GM10266 (cell line): ENCODE results near the gene ZNF383.
"Not testable (repeated sequence)": the region's sequence is repeated elsewhere in the genome, so short reads cannot be mapped to it uniquely, and the experiment has no call there.

ENCODE experiments used
- DNase-seq: peaks from one replicate; pipeline ENCODE4 v3.0.0; 2012; ENCODE audit errors: extremely low spot score
- CTCF ChIP-seq: IDR thresholded peaks from 2 replicates; pipeline ENCODE4 v1.5.1; 2012; ENCODE audit warnings: mild to moderate bottlenecking, low read depth; ENCODE audit not compliant: control insufficient read depth, insufficient read depth; ENCODE audit errors: missing control alignments

ZNF383 gene

GRCh38 chr19:37217775-37218591 lies at the start of gene ZNF383:
Gene ZNF383 (plus strand): TSS chr19:37218214. CDS start chr19:37230454, 12,240 bp downstream.
- DNase-seq = peak; percentile 81
- no peak for TF ChIP-seq CTCF

DNA sequence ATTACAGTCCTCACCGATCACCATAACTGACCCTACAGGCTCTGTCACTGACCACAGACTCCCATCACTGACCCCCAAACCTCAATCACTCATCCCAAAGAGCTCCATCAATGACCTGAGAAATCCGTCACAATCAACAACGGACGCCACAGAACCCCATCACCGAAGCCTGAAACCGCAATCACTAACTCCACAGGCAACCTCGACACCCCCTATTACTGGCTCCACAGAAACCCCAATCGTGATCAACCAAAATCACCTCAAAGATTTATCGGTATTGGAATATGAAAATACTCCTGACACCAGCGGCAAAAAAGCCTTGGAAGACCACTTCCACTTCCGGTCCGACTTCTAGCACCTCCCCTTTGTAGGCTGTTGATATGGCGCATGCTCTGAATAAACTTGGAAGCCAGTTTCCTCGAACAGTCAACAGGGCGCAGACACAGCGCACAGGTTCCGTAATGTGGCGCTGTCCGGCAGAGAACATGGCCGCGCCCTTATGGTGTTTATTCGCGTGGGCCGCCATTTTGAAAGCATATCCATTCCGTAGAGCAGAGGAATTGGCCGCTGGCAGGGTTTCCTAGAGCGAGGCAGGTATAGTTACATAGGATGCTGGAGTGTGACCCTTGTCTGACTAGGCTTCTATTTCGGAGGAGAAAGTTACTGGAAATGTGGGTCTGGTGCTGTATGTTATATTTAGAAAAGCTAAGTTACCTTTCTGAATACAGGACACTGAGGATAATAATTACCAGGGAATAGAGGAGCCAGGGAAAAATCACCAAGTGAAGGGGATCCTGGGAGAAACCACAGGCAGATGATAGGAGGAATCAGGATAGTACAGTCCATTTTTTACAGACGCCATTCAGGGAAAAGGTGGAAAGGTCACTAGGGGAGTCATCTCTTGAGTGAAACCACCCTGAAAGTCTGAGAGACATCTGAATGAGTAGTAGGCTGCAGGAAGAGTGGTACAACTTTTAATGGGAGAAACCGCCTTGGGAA lies 45.3 kb upstream of the ZNF383 start, which contains the start of gene ZNF585A:
Gene ZNF585A (minus strand): TSS at position 328 of the 999 bp plus-strand sequence. CDS start 2,785 bp downstream, outside the sequence.
- TF ChIP-seq CTCF = no peak
- peak; percentile 82 for DNase-seq

DNA sequence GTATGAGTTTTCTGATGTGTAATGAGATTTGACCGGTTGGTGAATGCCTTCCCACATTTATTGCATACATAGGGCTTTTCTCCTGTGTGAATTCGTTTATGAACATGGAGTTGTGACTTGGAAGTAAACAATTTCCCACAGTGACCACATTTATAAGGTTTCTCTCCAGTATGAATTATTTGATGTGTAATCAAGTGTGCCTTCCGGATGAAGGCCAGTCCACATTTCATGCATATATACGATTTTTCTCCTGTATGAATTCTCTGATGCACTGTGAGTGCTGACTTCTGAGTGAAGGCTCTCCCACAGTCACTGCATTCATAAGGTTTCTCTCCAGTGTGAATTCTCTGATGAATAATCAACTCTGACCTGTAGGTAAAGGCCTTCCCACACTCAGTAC lies 31.9 kb upstream of the ZNF383 start:
- DNase-seq = not testable (repeated sequence)

DNA sequence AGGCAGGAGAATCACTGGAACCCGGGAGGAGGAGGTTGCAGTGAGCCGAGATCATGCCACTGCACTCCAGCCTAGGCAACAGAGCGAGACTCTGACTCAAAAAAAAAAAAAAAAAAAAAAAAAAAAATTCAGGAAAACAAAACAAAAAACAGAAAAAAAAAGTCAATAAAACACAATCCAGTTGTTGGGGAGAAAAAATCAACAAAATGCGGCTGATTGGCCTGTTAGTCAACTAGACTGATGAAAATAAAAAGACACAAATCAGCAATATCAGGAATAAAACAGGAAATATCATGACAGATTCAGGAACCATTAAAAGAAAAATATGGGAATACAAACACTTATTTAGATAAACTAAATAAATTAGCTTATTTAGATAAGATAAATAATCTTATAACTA lies 22.8 kb upstream of the ZNF383 start:
- not testable (repeated sequence) for DNase-seq

- DNase-seq = not testable (repeated sequence)
These were observed 20.9 kb upstream of the ZNF383 start for GRCh38 chr19:37197115-37197514.

- no peak for TF ChIP-seq CTCF
These were observed 20.2 kb upstream of the ZNF383 start for GRCh38 chr19:37197768-37198167.

DNA sequence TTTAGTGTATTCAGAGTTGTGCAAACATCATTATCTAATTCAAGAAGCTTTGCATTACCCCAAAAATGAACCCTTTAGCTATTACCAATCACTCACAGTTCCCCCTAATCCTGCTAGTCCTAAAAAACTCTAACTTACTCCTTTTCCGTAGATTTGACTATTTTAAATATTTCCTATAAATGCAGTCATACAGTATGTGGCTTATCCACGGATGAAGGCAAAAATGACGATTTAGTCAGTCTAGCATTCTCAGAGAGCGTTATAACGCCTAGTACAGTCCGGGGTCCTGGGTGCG lies 587 bp upstream of the ZNF383 start:
- DNase-seq = no peak
- TF ChIP-seq CTCF = no peak

More at GRCh38 chr19:37197768-37198167, 20.2 kb upstream of the ZNF383 start:
- DNase-seq = no peak

DNA sequence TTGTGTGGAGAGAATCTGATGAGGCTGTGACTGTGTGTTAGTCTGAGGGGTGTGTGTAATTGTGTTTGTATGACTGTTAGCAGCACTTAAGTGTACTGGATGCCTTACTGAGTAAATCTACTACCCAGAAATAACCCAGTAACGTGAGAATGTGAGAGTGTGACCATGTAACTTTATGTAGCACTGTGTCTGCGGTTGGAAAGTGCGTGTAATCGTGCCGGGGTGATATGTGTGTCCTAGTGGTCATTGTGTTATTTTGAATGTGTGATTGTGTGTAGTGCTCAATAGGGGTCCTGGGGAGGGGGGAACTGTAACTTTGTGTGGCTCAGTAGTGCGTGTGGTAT lies 550 bp downstream of the ZNF383 start:
- DNase-seq = no peak
- TF ChIP-seq CTCF = no peak
